NCI-H2107 (cell line): Measurements from ENCODE around the gene SFSWAP.
"Not testable (repeated sequence)": the region's sequence is repeated elsewhere in the genome, so short reads cannot be mapped to it uniquely, and the experiment has no call there.

Experiments used
- DNase-seq: peaks from one replicate; lab custom pipeline; 2025; lab: John Stamatoyannopoulos, UW

The SFSWAP gene

GRCh38 chr12:131789638-131790037 is 78.7 kb downstream of the SFSWAP start:
- DNase-seq = no peak

GRCh38 chr12:131793243-131794022 is 82.5 kb downstream of the SFSWAP start:
- no peak for DNase-seq

- DNase-seq = no peak
Measured at GRCh38 chr12:131794061-131794460, 83.2 kb downstream of the SFSWAP start.

- no peak for DNase-seq
Measured at GRCh38 chr12:131794573-131794972, 83.7 kb downstream of the SFSWAP start.

- no peak for DNase-seq
Measured at GRCh38 chr12:131795064-131795463, 84.2 kb downstream of the SFSWAP start.

GRCh38 chr12:131795690-131796410 is 85.0 kb downstream of the SFSWAP start:
- no peak for DNase-seq

GRCh38 chr12:131796411-131796736 is 85.5 kb downstream of the SFSWAP start:
- no peak for DNase-seq

GRCh38 chr12:131796754-131797587 is 86.1 kb downstream of the SFSWAP start:
- no peak for DNase-seq

- DNase-seq = no peak
Measured at GRCh38 chr12:131797588-131797934, 86.7 kb downstream of the SFSWAP start.

GRCh38 chr12:131799195-131799594 is 88.3 kb downstream of the SFSWAP start:
- DNase-seq = no peak

- DNase-seq = no peak
Measured at GRCh38 chr12:131799828-131800593, 89.1 kb downstream of the SFSWAP start.

GRCh38 chr12:131800594-131801135 is 89.8 kb downstream of the SFSWAP start:
- DNase-seq = no peak

GRCh38 chr12:131801254-131801866 is 90.5 kb downstream of the SFSWAP start:
- DNase-seq = no peak

- no peak for DNase-seq
Measured at GRCh38 chr12:131803961-131804521, 93.2 kb downstream of the SFSWAP start.

- no peak for DNase-seq
Measured at GRCh38 chr12:131805421-131805820, 94.5 kb downstream of the SFSWAP start.

GRCh38 chr12:131806674-131807073 is 95.8 kb downstream of the SFSWAP start:
- DNase-seq = no peak

- no peak for DNase-seq
Measured at GRCh38 chr12:131808744-131809371, 98.0 kb downstream of the SFSWAP start.

- not testable (repeated sequence) for DNase-seq
Measured at GRCh38 chr12:131809476-131810254, 98.8 kb downstream of the SFSWAP start.

- no peak for DNase-seq
Measured at GRCh38 chr12:131810726-131811125, 99.8 kb downstream of the SFSWAP start.

- DNase-seq = no peak
Measured at GRCh38 chr12:131815131-131815530, 104.2 kb downstream of the SFSWAP start.
